ENCODE data around the gene KLF6. TPM values are rescaled to one million over a fixed set of nuclear protein-coding genes. Genes with fewer than 3 reads are reported as not detected.

KLF6 gene
- total RNA-seq, 1 donor, result 37.6 TPM

DNA sequence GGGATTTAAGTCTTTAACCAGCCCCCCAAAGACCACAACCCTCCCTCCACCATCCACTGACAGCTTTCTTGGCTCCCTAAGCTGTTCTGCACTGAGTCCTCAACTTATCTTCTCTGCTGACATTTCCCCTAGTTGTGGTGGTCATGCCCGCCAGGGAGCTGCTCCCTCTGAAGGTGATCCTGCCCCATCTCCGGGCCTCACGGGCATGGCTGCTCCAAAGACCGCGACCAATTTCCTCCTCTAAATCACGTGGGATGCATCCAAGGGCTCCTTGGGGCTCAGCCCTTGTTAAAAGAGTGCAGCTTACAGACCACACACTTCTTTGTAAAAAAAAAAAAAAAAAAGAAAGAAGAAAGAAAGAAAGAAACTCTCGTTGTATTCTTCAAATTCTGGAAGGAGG lies 27.1 kb upstream of the KLF6 start:
- no peak overlapping the region for H3K4me3 ChIP-seq (ENCODE audit: low read depth, low read length)
- no peak for TF ChIP-seq CTCF (IDR thresholded peaks at IDR 0.05; ENCODE audit: insufficient read depth, low read depth, low read length)
- no peak for DNase-seq (ENCODE audit: low read depth)

- no peak for TF ChIP-seq CTCF (IDR thresholded peaks at IDR 0.05; ENCODE audit: insufficient read depth, low read depth, low read length)
- peak; percentile 80 for DNase-seq (ENCODE audit: low read depth)
- H3K4me3 ChIP-seq (ENCODE audit: low read depth, low read length), result peak overlapping the region; percentile 19
Measured at GRCh38 chr10:3811291-3811870, 26.4 kb upstream of the KLF6 start.

DNA sequence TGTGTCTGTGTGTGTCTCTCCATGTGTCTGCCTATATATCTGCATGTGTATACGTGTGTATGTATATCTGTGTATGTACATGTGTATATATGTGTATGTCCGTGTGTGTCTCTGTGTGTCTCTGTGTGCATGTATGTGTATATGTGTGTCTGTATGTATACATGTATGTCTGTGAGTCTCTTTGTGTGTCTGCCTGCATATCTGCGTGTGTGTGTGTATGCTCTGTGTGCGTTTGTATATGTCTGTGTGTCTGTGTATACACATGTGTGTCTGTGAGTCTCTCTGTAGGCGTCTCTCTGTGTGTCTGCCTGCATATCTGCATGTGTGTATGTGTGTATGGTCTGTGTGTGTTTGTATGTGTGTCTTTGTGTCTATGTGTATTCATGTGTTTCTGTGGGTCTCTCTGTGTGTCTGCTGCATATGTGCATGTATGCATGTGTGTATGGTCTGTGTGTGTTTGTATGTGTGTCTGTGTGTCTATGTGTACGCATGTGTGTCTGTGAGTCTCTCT lies 23.7 kb upstream of the KLF6 start:
- DNase-seq (ENCODE audit: low read depth), result no peak
- no peak overlapping the region for H3K4me3 ChIP-seq (ENCODE audit: low read depth, low read length)
- no peak for TF ChIP-seq CTCF (IDR thresholded peaks at IDR 0.05; ENCODE audit: insufficient read depth, low read depth, low read length)

- no peak overlapping the region for H3K4me3 ChIP-seq (ENCODE audit: low read depth, low read length)
- no peak for DNase-seq (ENCODE audit: low read depth)
- TF ChIP-seq CTCF (IDR thresholded peaks at IDR 0.05; ENCODE audit: insufficient read depth, low read depth, low read length), result no peak
Measured at GRCh38 chr10:3807928-3808496, 23.0 kb upstream of the KLF6 start.

DNA sequence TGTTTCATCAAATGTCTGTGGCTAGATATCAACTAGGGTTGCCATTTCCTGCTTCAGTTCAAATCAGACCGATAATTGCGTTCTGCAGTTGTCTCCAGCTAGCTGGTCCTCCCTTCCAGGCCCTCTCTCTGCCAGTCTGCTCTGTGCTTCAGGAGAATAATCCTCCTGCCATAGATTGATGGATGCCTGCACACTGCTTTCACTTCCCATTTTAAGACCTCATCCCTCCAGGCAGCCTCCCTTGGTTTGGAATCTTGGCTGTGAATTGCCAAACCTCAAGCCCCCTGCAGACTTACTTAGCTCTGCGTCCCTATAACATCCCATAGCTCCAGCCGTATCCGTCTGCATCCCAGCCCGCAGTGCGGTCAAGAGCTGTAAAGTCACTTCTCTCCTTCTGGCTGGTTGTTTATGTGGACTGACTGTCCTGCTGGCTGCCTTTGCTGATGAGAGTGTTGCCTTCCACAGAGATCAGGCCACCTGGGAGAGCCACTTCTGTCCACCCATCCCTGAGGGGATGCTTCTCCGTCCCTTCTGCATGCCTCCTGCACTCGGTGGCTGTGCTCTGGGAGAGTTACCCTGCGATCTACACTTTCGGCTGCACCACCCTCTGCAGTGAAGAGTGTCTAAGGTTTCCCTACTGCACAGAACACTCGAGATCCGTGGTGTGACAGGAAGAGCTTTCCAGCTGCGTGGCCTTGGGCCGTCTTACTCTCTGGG lies 22.4 kb upstream of the KLF6 start:
- peak; percentile 48 for DNase-seq (ENCODE audit: low read depth)
- H3K4me3 ChIP-seq (ENCODE audit: low read depth, low read length), result no peak overlapping the region
- TF ChIP-seq CTCF (IDR thresholded peaks at IDR 0.05; ENCODE audit: insufficient read depth, low read depth, low read length), result no peak

- peak; percentile 73 for DNase-seq (ENCODE audit: low read depth)
- H3K4me3 ChIP-seq (ENCODE audit: low read depth, low read length), result no peak overlapping the region
- no peak for TF ChIP-seq CTCF (IDR thresholded peaks at IDR 0.05; ENCODE audit: insufficient read depth, low read depth, low read length)
Measured at GRCh38 chr10:3806603-3807002, 21.6 kb upstream of the KLF6 start.
